SU-DHL-6 (cell line): ENCODE measurements around the gene OR4F6.

Source experiments
- EZH2phosphoT487 ChIP-seq: fragments of 200-600 bp; sonication (generic), shearing (Covaris generic); conservative IDR thresholded peaks from 2 replicates; pipeline ENCODE4 v1.6.1; 2018; ENCODE audit warnings: mild to moderate bottlenecking, antibody characterized with exemption, low read length, moderate library complexity, mixed read lengths
- TF ChIP-seq, protein P1 (sequence below): fragments of 200-600 bp; sonication (generic); IDR thresholded peaks from one replicate; pipeline ENCODE4 v1.5.1; 2017; ENCODE audit warnings: antibody characterized with exemption, mild to moderate bottlenecking, low read length, moderate library complexity; ENCODE audit not compliant: insufficient read depth, poor library complexity, severe bottlenecking

DNA sequence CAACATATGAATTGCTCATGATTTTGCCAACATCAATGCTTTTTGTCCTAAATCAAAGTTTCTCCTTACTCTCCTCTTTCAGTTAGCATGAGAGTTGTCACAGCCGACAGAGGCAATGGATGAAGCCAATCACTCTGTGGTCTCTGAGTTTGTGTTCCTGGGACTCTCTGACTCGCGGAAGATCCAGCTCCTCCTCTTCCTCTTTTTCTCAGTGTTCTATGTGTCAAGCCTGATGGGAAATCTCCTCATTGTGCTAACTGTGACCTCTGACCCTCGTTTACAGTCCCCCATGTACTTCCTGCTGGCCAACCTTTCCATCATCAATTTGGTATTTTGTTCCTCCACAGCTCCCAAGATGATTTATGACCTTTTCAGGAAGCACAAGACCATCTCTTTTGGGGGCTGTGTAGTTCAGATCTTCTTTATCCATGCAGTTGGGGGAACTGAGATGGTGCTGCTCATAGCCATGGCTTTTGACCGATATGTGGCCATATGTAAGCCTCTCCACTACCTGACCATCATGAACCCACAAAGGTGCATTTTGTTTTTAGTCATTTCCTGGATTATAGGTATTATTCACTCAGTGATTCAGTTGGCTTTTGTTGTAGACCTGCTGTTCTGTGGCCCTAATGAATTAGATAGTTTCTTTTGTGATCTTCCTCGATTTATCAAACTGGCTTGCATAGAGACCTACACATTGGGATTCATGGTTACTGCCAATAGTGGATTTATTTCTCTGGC lies 2.5 kb downstream of the OR4F6 start:
- TF ChIP-seq EZH2phosphoT487, result no peak
- TF ChIP-seq, protein P1, sequence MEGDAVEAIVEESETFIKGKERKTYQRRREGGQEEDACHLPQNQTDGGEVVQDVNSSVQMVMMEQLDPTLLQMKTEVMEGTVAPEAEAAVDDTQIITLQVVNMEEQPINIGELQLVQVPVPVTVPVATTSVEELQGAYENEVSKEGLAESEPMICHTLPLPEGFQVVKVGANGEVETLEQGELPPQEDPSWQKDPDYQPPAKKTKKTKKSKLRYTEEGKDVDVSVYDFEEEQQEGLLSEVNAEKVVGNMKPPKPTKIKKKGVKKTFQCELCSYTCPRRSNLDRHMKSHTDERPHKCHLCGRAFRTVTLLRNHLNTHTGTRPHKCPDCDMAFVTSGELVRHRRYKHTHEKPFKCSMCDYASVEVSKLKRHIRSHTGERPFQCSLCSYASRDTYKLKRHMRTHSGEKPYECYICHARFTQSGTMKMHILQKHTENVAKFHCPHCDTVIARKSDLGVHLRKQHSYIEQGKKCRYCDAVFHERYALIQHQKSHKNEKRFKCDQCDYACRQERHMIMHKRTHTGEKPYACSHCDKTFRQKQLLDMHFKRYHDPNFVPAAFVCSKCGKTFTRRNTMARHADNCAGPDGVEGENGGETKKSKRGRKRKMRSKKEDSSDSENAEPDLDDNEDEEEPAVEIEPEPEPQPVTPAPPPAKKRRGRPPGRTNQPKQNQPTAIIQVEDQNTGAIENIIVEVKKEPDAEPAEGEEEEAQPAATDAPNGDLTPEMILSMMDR, result no peak
